ENCODE measurements around the gene ADSL. TPM values are rescaled to one million over a fixed set of nuclear protein-coding genes. Genes with fewer than 3 reads are reported as not detected.

ADSL gene
- total and polyA plus RNA-seq, 2 of the 4 experiments (the other 2 are of a cell fraction): 93.6 to 229 TPM

DNA sequence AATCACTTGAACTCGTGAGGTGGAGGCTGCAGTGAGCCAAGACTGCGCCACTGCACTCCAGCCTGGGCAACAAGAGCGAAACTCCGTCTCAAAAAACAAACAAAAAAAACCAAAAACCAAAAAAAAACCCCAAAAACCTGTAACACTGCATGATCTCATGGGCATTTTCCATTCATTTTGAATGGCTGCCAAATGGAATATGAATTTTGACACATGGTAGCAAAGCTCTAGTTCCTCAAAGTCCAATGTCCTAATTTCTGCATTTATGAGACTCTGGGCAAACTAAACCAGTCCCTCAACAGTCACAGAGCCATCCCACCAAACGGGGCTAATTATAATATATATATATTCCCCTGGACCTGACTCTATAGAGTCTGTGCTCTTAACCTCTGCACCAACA lies 85.9 kb downstream of the ADSL start:
- H3K9me3 ChIP-seq (ENCODE audit: control insufficient read depth, insufficient read depth, low read length): no peaks in the 10 kb centered on the region
- H3K79me1 ChIP-seq (ENCODE audit: low read depth in 1 of 2, low read length in 2 of 2): peaks cover 42 to 86% of the 10 kb centered on the region in 2 experiments
- H3K9ac ChIP-seq (ENCODE audit: low read depth, low read length): no peak overlapping the region
- no peak overlapping the region for H2AK9ac ChIP-seq (replicated peaks; ENCODE audit: low read depth, low read length, poor library complexity)
- peaks cover 13% of the 10 kb centered on the region for H3K4me1 ChIP-seq (ENCODE audit: control insufficient read depth, insufficient read depth, low read length)
- no peak overlapping the region for H4K91ac ChIP-seq (ENCODE audit: insufficient read depth, low read depth, low read length)
- no peak for TF ChIP-seq SMC3 (IDR thresholded peaks at IDR 0.05; ENCODE audit: low read depth, low read length)
- H3K23ac ChIP-seq (ENCODE audit: low read depth, low read length): no peak overlapping the region
- BruUV-seq (replicated peaks): no TSS peak
- no peaks in the 10 kb centered on the region for H3K27me3 ChIP-seq (ENCODE audit: control insufficient read depth, insufficient read depth, low read length)
- no peak overlapping the region for H2BK20ac ChIP-seq (ENCODE audit: low read depth, low read length)
- H3K27ac ChIP-seq (ENCODE audit: insufficient read depth, low read length): no peak overlapping the region
- H2BK120ac ChIP-seq (ENCODE audit: low read depth, low read length): no peak overlapping the region
- DNase-seq (no peak), ATAC-seq (ENCODE audit: low read depth) (no peak)
- no peak overlapping the region for H2BK15ac ChIP-seq (ENCODE audit: low read depth, low read length)
- H3K36me3 ChIP-seq (ENCODE audit: control insufficient read depth, insufficient read depth, low read length): peaks cover 34% of the 10 kb centered on the region
- WGBS, 2 experiments (ENCODE audit: extremely low coverage in 2 of 2, insufficient read length in 1 of 2): no CpG with 5 or more reads among the region's 5 CpGs
- in situ Hi-C loops (cut with MboI; ENCODE audit: low sequenced_read_pairs): loop anchor here (5.0 to 25.0 kb wide), 2 partner anchors 210 to 455 kb away; no protein-coding TSS in a partner anchor
- ChIA-PET CTCF (interaction anchor here (0.5 to 0.7 kb wide), 2 partner anchors 60 to 188 kb away, joined by 3 read pairs; no protein-coding TSS in a partner anchor), POLR2A (ENCODE audit: unreplicated experiment) (no interaction called here)
- no peak overlapping the region for H3K18ac ChIP-seq (ENCODE audit: low read depth, low read length)
- no peak overlapping the region for H4K5ac ChIP-seq (ENCODE audit: low read depth, low read length)
- no peak overlapping the region for H2AK5ac ChIP-seq (ENCODE audit: low read depth, low read length)
- H3K4ac ChIP-seq (ENCODE audit: low read depth, low read length): no peak overlapping the region
- H3K4me2 ChIP-seq (ENCODE audit: low read depth, low read length): no peak overlapping the region
- H3K9me1 ChIP-seq (ENCODE audit: insufficient read depth, low read length): peaks cover 23% of the 10 kb centered on the region
- intact Hi-C loops (cut with micrococcal nuclease): no loop called here
- H3K14ac ChIP-seq (replicated peaks; ENCODE audit: low read depth, low read length): no peak overlapping the region
- H2BK5ac ChIP-seq (ENCODE audit: low read depth, low read length, poor library complexity, severe bottlenecking): no peak overlapping the region
- H2AFZ ChIP-seq (replicated peaks; ENCODE audit: low read length, poor library complexity): no peak overlapping the region
- no peak overlapping the region for H3K4me3 ChIP-seq (ENCODE audit: insufficient read depth, low read depth, low read length)
- peaks cover 16% of the 10 kb centered on the region for H4K20me1 ChIP-seq (ENCODE audit: insufficient read depth, low read length)
- no peak overlapping the region for H4K8ac ChIP-seq (ENCODE audit: low read depth in 2 of 2, low read length in 2 of 2)
- no peak overlapping the region for H3K56ac ChIP-seq (ENCODE audit: extremely low read depth, insufficient read depth, low read length)
- dilution Hi-C loops (cut with HindIII; ENCODE audit: low sequenced_read_pairs, unreplicated experiment): no loop called here
